OCI-LY7 (cell line): ENCODE data around the gene MYRIP. TPM values are rescaled to one million over a fixed set of nuclear protein-coding genes. Genes with fewer than 3 reads are reported as not detected.
"Not testable (repeated sequence)": the region's sequence is repeated elsewhere in the genome, so short reads cannot be mapped to it uniquely, and the experiment has no call there.

Source experiments
- BruUV-seq: library from RNA; stranded (reverse); fragments of 400-500 nt; replicated peaks from 2 replicates; lab custom pipeline; 2021; lab: Mats Ljungman, UMichigan
- CTCF ChIA-PET: fragments of 300-600 bp; sonication (Branson Sonifier 250); formaldehyde crosslinking; loops from one replicate; lab custom pipeline; 2022; ENCODE audit warnings: antibody characterized with exemption; ENCODE audit not compliant: unreplicated experiment; lab: Charles Lee
- POLR2A ChIA-PET: fragments of 300-600 bp; sonication (Branson Sonifier 250); formaldehyde crosslinking; loops from one replicate; lab custom pipeline; 2022; ENCODE audit warnings: antibody characterized with exemption; lab: Charles Lee
- DNase-seq: peaks from one replicate; pipeline ENCODE4 v3.0.0-alpha.2; 2015; ENCODE audit warnings: low spot score
- H2AFZ ChIP-seq: fragments of 200-600 bp; sonication (generic), shearing (Covaris generic); 2 replicates; pipeline ENCODE4 v1.6.1; 2014; ENCODE audit warnings: mild to moderate bottlenecking, antibody characterized with exemption, low read length, moderate library complexity
- H3K27ac ChIP-seq: fragments of 200-600 bp; sonication (generic); 2 replicates; pipeline ENCODE4 v1.5.1; 2014; ENCODE audit warnings: mixed run types, low read depth, mild to moderate bottlenecking, moderate library complexity, low read length, inconsistent platforms; ENCODE audit not compliant: poor library complexity, severe bottlenecking
- H3K36me3 ChIP-seq: fragments of 200-600 bp; sonication (generic); 2 replicates; pipeline ENCODE4 v1.6.1; 2014; ENCODE audit warnings: mild to moderate bottlenecking, antibody characterized with exemption, low read length, moderate library complexity, mixed read lengths; ENCODE audit not compliant: insufficient read depth
- H3K4me1 ChIP-seq: fragments of 200-600 bp; sonication (generic); 2 replicates; pipeline ENCODE4 v1.5.1; 2014; ENCODE audit warnings: mild to moderate bottlenecking, low read length; ENCODE audit not compliant: insufficient read depth, poor library complexity, severe bottlenecking
- H3K4me2 ChIP-seq: fragments of 200-600 bp; sonication (generic); 2 replicates; pipeline ENCODE4 v1.6.1; 2014; ENCODE audit warnings: mild to moderate bottlenecking, low read length
- H3K4me3 ChIP-seq: fragments of 200-600 bp; sonication (generic); 2 replicates; pipeline ENCODE4 v1.5.1; 2014; ENCODE audit warnings: mild to moderate bottlenecking, low read depth, low read length; ENCODE audit not compliant: poor library complexity, severe bottlenecking
- H3K79me2 ChIP-seq: fragments of 200-600 bp; sonication (generic); 2 replicates; pipeline ENCODE4 v1.6.1; 2016; ENCODE audit warnings: low read depth, mild to moderate bottlenecking, low read length, moderate library complexity, mixed read lengths; ENCODE audit not compliant: insufficient read depth
- H3K9me2 ChIP-seq: fragments of 200-600 bp; sonication (generic); 2 replicates; pipeline ENCODE4 v1.6.1; 2016; ENCODE audit warnings: mild to moderate bottlenecking, low read length, mixed read lengths; ENCODE audit not compliant: insufficient read depth
- H3K9me3 ChIP-seq: fragments of 200-600 bp; sonication (generic); 2 replicates; pipeline ENCODE4 v1.6.1; 2014; ENCODE audit warnings: mild to moderate bottlenecking, mixed run types, low read length, mixed read lengths
- H4K20me1 ChIP-seq: fragments of 200-600 bp; sonication (generic); 2 replicates; pipeline ENCODE4 v1.6.1; 2014; ENCODE audit warnings: mild to moderate bottlenecking, antibody characterized with exemption, low read length, moderate library complexity, mixed read lengths; ENCODE audit not compliant: insufficient read depth
- EZH2phosphoT487 ChIP-seq: fragments of 200-600 bp; sonication (generic); IDR thresholded peaks from 2 replicates; pipeline ENCODE4 v1.6.1; 2018; ENCODE audit warnings: low read depth, borderline replicate concordance, mild to moderate bottlenecking, mixed run types, antibody characterized with exemption, low read length, moderate library complexity, mixed read lengths
- intact Hi-C: fragments of 100-400 bp; cut with micrococcal nuclease; formaldehyde crosslinking; loops from one replicate; pipeline ENCODE4 v1.10.0; 2022; ENCODE audit not compliant: unreplicated experiment
- total RNA-seq, 2 experiments: library from RNA; depleted of rRNA in 1 of 2; stranded (reverse); fragments of >200 nt in 1 of 2; shearing (Covaris generic) in 1 of 2; gene quantifications; 2 replicates each; pipeline ENCODE4 v1.2.3, GENCODE V29; 2014 to 2022
- TF ChIP-seq, protein P1 (sequence below): fragments of 200-600 bp; sonication (generic); conservative IDR thresholded peaks from 2 replicates; pipeline ENCODE4 v1.5.1; 2014; ENCODE audit warnings: mild to moderate bottlenecking, antibody characterized with exemption, low read length, moderate library complexity, mixed read lengths

The MYRIP gene
- total RNA-seq, 2 experiments from 2014 or later = not detected

DNA sequence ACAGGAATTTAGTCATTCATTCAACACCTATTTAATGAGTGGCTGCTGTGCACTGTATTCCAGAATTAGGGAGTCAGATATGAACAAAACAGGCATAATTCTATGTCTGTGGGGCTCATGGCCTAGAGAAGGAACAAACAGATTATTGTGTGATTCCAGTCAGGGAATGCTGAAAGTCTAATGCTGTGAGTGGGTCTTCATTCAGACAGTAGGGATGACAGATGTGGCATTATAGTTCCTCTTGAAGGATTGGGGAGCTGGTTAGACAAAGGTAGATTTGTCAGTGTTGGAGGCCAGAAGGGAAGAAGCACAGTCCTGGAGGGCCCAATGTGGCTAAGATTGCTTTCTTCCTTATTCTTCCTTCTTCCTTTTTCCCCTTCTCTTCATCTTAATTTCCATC is 273.7 kb downstream of the MYRIP start:
- ChIA-PET CTCF (no interaction called here), POLR2A (no interaction called here)
- intact Hi-C loops = no loop called here
- Histone ChIP-seq H2AFZ (no peak overlapping the region), H3K9me2 (no peaks in the 10 kb centered on the region), H3K4me2 (no peak overlapping the region), H3K9me3 (no peaks in the 10 kb centered on the region), H3K4me1 (no peaks in the 10 kb centered on the region), H3K79me2 (no peaks in the 10 kb centered on the region), H3K27ac (no peak overlapping the region), H3K4me3 (no peak overlapping the region), H3K36me3 (no peaks in the 10 kb centered on the region), H4K20me1 (no peaks in the 10 kb centered on the region)
- DNase-seq = no peak
- no TSS peak for BruUV-seq
- TF ChIP-seq, protein P1, sequence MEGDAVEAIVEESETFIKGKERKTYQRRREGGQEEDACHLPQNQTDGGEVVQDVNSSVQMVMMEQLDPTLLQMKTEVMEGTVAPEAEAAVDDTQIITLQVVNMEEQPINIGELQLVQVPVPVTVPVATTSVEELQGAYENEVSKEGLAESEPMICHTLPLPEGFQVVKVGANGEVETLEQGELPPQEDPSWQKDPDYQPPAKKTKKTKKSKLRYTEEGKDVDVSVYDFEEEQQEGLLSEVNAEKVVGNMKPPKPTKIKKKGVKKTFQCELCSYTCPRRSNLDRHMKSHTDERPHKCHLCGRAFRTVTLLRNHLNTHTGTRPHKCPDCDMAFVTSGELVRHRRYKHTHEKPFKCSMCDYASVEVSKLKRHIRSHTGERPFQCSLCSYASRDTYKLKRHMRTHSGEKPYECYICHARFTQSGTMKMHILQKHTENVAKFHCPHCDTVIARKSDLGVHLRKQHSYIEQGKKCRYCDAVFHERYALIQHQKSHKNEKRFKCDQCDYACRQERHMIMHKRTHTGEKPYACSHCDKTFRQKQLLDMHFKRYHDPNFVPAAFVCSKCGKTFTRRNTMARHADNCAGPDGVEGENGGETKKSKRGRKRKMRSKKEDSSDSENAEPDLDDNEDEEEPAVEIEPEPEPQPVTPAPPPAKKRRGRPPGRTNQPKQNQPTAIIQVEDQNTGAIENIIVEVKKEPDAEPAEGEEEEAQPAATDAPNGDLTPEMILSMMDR = no peak
- no peak for TF ChIP-seq EZH2phosphoT487

- intact Hi-C loops, CTCF ChIA-PET, H3K4me1 ChIP-seq, H3K36me3 ChIP-seq, H3K9me3 ChIP-seq, H3K4me2 ChIP-seq, H2AFZ ChIP-seq, H3K4me3 ChIP-seq, H3K9me2 ChIP-seq, BruUV-seq, H4K20me1 ChIP-seq, H3K27ac ChIP-seq, POLR2A ChIA-PET, DNase-seq, H3K79me2 ChIP-seq: not testable (repeated sequence)
These were observed 275.0 kb downstream of the MYRIP start for GRCh38 chr3:40084424-40084823.

DNA sequence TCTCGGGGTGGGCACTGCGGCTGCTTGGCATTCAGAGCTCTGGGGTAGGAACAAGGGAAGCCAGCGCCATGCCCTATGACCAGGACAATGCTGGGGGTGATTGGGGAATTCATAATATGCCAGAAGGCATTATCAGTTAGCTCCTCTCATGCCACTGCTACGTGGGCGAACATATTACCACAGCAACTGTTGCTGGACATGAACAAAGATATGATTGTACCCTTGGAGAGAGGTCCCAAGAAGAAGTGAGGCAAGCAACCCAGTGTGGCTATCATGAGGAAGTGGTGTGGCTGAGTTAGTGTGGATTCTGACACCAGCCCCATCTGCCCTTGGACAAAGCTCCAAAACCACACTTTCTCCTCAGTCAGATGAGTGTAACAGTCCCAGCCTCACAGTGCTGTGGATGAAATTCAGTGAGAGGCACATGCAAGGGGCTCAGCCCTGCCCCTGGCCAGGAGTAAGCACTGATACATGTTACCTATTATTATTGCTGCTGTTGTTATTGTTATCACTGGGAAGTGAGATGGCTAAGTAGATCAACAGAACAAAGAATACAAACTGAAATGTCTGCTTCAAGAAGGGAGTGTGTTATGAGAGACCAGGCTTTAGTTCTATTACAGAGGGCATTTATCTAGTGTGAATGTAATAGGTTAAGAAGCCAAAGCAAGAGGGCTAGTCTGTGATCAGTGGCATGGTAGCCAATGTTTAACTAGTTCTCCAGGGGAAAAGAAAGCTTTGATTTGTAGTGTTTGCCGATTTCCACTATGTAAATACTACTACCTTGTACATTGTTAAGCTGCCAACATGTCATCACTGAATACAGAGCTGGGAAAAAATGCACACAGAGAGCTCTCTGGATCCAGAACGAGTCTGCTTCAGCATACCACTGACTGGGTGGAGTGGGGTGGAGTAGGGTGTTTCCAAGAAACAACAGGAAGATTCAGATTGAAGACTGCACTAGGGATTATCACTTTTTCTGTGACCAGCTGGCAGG is 277.8 kb downstream of the MYRIP start:
- intact Hi-C loops = no loop called here
- no peaks in the 10 kb centered on the region for H3K79me2 ChIP-seq
- no peak overlapping the region for H3K27ac ChIP-seq
- no peaks in the 10 kb centered on the region for H3K4me1 ChIP-seq
- H2AFZ ChIP-seq = no peak overlapping the region
- H3K4me3 ChIP-seq = no peak overlapping the region
- BruUV-seq = no TSS peak
- no peak overlapping the region for H3K4me2 ChIP-seq
- H4K20me1 ChIP-seq = no peaks in the 10 kb centered on the region
- no peaks in the 10 kb centered on the region for H3K9me3 ChIP-seq
- no peak for TF ChIP-seq EZH2phosphoT487
- TF ChIP-seq, protein P1 = no peak
- ChIA-PET CTCF (no interaction called here), POLR2A (no interaction called here)
- no peak for DNase-seq
- H3K36me3 ChIP-seq = no peaks in the 10 kb centered on the region
- no peaks in the 10 kb centered on the region for H3K9me2 ChIP-seq
